Middle frontal gyrus (tissue), 1 donor: ENCODE measurements around the gene RNU2-63P.
"Not testable (repeated sequence)": the region's sequence is repeated elsewhere in the genome, so short reads cannot be mapped to it uniquely, and the experiment has no call there.

Experiments used
- DNase-seq: peaks from one replicate; pipeline ENCODE4 v3.0.0-alpha.2; 2015; ENCODE audit warnings: low spot score; ENCODE audit errors: extremely low spot score

RNU2-63P gene

DNA sequence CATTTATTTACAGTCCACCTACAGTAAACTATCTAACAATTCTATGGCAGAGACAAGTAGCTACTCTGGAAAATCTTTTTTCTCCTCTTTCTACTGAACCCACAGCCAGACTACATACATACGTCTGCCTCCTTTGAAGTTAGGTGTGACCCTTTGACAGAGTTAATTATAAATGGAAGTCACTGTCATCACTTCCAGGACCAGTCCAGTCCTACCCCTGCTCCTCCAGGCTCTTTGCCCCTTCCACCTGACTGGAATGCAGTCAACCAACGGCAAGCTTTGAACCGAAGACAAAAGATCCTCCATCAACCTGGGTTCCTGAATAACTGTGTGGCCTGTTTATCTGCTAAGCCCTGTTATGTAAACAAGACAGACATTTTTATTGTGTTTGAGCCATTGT, 35.2 kb downstream of the RNU2-63P start:
- not testable (repeated sequence) for DNase-seq

DNA sequence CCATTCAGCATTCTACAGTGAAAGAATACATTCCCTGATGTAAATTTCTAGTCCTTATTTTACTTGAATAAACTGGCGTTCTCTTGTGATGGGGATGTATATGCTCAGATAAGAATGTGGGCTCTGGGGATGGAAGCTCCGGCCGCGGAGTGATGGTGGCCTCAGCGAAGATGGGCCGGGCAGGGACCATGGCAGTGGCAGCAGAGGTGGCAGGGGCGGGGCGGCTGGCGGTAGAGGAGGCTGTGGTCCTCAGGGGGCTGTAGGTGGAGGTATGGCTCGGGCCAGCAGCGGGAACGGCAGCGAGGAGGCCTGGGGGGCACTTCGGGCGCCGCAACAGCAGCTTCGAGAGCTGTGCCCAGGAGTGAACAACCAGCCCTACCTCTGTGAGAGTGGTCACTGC, 44.0 kb downstream of the RNU2-63P start:
- not testable (repeated sequence) for DNase-seq
